Erythroblast (primary cell): ENCODE results near the gene XRCC4.

ENCODE experiments used
- DNase-seq, 2 experiments: peaks; one replicate each; lab custom pipeline; 2025; lab: John Stamatoyannopoulos, UW
- GATA1 ChIP-seq: IDR thresholded peaks from 2 replicates; pipeline ENCODE4 v1.6.1; 2011; ENCODE audit warnings: low read depth, mild to moderate bottlenecking, control low read depth, low read length, moderate library complexity
- POLR2A ChIP-seq: IDR thresholded peaks from 2 replicates; pipeline ENCODE4 v1.6.1; 2011; ENCODE audit warnings: mild to moderate bottlenecking, low read length

Gene XRCC4

DNA sequence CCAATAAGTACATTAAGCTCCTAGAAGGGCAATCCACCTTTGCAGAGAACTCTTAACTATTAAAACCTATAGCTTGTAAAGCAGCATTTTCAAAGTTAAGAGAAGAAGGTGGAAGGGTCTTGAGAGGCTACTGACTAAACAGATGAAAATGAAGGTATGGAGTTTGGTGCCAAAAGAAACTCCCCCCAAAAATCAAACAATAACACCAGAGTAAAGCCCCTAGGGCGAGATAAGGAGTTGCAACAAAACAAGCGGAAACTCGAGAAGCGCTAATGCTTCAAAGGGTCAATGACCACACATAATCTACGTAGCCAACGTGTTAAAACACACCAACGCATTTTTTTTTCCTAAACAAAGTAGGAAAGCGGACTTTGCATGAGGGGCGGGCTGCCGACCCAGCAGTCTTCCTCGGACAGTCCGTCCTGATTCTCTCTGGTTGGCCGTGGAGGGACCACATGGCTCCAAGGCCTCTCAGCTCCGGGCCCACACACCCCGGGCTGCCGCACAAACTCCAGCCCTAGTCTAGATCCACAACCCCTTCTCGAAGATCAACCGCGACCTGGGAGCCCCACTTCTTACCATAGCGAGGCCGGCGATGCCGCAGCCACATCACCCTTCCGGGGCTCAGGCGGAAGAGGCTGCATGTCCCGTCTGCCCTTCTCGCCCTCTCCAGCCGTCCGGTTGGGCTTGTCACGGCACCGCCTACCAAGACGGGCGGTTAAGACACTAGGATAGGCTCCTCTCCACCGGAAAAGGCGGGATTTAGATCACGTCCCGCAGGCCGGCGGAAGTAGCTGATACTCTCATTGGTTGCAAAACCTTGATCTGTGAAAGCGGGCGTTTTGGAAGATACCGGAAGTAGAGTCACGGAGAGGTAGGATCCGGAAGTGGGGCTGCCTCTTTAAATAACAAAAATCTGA lies at the start of gene XRCC4, which contains the start of gene TMEM167A:
Gene XRCC4, plus strand, starts transcription at position 806 of the 920 bp plus-strand sequence. CDS start 27,373 bp downstream, outside the sequence.
Gene TMEM167A, minus strand, starts transcription at position 653 of the 920 bp plus-strand sequence. Its CDS starts 71 bp downstream, at position 582.
- DNase-seq: peak; percentile 97 to 99
- TF ChIP-seq GATA1 (no peak), POLR2A (peak; percentile 95)

DNA sequence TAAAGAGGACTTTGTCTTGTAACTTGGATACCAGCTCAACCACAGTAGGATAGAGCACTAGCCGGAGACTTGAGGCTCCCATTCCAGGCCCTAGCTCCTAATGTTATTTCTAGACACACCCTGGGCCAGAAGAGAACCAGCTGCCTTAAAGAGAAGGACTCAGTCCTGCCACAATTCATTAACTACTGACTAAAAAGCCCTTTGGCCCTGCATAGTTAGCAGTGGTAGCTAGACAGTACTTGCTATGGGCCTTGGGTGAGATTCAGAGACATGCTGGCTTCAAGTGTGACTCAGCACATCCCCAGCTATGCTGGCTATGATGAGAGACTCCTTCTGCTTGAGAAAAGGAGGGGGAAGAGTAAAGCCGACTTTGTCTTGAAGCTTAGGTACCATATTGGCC lies 47.4 kb upstream of the XRCC4 start:
- DNase-seq: peak; percentile 19 to 36
- no peak for TF ChIP-seq POLR2A
- TF ChIP-seq GATA1: no peak

DNA sequence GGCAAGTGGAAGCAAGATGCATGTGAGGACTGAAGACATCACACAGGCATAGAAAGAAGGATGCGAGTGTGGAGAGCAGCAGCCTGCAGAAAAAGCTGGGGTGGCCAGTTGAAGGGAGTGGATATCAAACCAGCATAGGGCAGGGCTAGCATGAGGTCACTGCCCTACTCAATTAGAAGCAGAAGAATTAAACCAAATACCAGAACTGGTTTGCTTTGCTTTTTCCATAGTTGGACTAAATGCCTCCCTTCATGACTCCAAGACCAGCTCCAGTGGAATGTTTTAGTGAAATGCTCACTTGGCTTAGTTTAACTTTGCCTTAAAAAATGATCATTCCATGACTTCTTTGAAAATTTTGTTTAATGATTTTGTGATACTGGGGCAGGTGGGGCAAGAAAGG lies 46.0 kb upstream of the XRCC4 start:
- TF ChIP-seq POLR2A (no peak), GATA1 (no peak)

DNA sequence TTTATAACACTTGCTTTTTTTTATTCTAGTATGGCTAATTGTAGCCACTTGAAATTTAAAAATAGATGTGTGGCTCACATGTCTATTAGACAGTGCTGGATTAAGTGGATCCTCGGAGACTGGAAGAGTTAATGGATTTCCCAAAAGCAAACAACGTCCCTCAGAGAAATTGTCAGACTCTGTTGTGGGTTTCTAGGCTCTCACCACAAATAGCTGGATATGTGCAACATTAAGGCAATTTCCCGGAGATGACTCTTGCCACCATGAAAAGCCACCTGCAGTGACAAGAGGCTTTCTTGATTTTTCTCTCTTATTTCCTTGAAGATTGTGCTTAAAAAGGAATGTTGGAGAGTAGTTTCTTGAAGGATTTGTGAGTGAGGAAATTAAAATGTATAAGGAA lies 43.3 kb upstream of the XRCC4 start:
- TF ChIP-seq POLR2A: no peak
- no peak for TF ChIP-seq GATA1
- DNase-seq: no peak

More for the DNA sequence above, 46.0 kb upstream of the XRCC4 start:
- DNase-seq: no peak

DNA sequence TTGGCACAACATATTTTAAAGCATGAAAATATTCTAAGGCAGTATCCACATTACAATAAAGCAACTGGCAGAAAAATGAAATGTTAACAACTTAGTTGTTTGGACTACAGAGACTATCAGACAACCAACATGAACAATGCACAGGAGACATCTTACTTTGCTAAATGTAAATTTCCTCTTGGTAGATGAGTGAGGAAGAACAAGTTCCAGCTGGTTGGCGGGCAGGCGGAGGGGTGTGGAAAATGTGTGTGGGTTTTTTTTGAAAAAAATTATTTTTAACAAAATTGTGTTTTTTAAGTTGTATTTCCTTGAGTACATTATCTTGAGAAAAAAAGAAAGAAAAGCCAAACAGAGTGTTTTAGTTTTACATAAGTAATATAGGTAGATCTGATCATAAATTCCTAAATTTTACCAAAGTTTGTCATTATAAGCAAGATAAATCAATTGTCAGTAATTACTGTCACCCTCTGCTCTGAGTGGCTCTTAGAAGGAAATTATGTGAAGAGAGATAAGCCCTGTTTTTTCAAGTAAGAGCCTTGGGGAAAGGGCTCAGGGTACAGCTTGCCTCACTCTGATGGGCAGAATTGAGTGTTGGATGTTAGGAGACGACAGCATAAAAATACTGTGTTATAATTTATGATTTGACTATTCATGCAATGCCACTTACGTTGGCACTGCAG lies 42.7 kb upstream of the XRCC4 start:
- no peak for TF ChIP-seq POLR2A
- no peak for TF ChIP-seq GATA1
- no peak for DNase-seq

DNA sequence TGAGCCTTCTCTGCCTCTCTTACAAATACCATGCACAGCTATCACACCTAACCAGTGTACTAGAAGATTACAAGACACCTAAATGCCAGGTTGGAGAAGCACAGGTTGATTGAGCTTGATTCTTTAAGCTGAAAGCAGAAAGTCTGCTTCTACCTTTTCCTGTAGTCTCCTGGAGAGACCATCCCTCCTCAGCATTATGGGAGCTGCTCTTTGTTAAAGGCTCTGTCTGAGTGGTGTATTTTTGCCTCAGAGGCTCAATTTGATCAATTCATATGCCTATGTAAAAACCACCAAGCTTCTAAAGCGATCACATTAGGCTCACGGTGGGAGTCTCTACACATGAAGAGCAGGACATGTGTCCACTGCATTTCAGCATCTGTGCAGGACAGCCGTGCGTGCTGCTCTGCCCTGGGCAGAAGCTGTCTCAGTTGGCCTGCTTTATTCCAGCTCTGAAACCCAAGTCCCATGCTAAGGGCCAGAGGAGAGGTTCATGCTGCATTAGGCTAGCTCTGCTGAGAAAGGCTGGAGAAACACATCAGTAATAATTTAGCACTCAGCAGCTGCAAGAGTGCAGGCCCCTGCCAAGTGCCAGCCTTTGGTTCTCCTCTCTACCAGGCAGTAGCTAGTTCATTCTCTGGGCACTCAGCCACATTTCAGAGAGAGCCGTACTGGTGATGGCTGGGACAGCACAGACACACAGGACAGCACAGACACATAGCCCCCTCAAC lies 41.8 kb upstream of the XRCC4 start:
- TF ChIP-seq GATA1 (no peak), POLR2A (no peak)
- DNase-seq: no peak

DNA sequence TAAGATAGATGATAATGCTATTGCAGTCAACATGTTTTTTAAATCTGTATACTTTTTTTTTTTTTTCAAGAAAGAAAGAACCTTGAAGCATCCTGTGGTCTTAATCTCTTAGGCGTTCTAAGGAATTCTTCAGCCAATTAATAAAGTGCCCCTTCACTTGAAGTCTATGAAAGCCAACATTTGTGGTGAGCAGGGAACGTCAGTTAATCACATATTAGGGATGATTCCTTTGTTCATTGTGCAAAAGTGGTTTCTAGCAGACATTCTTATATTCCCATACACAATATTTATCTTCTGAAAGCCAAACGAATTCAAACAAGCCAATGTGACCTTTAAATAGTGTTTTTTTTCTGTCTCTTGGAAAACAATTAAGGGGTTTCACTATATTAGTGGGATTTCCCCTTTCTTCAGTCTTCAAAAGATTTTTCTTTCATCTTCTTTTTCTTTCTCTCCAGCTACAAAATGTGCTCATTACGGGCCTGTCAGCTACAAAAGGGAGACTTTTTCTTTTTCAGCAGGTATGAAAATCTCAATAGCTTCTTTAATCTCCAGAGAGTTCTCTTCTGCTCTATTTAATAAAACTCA lies 40.3 kb upstream of the XRCC4 start:
- no peak for DNase-seq
- TF ChIP-seq POLR2A (no peak), GATA1 (no peak)

DNA sequence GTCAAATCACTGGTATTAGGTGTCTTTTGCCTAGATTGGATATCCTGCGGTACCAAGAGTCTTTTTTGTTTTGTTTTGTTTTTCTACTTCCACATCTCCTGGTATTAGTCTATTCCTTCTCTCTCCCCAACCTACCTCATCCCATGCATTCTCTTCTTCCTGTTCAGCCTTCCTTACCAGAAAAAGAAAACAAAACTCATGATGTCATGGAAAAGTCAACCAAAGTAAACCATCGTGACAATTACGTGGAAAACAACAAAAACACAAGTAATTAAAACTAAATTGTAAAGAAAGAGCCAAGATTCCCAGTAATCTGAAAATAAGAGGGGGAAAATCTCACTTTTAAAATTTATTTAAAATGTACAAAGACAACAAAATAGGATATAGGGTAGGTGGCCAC lies 38.4 kb upstream of the XRCC4 start:
- no peak for DNase-seq
- no peak for TF ChIP-seq GATA1

DNA sequence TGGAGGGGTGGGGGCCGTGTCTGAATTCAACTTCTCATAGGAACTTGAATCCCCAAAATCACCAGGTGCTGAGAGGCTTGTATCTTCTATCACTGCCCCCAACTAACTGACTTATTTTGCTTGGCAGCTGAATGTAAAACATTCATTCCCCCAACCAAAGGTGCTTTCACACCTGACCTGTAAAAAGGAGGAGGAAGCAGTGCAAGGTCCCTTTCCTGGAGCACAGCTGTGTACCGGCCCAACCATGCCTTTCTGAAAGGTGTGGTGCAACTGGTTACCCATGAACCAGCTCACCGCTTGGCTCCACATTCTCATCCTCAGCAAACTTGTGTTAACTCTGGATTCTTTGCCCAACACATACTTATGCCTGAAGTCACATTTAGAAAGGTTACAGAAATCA lies 34.8 kb upstream of the XRCC4 start:
- TF ChIP-seq POLR2A (no peak), GATA1 (no peak)
- DNase-seq: no peak

DNA sequence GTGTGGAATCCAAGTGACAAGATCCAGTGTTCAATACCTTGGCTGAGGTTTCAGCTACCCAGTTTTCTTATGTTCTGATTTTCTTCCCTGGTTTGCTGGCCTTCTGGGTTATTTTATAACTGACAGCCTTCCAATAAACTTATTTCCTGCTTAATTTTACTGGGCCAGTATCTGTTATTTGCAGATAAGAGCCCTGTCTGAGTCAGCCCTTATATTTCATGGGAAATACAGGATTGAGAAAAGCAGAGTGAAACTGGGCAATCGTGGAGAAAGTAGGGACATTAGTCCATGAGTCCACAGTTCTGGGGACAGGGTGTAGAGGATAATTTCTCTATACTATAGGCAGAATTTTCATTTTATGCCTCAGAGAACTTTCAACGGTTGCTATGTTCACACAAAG lies 32.4 kb upstream of the XRCC4 start:
- TF ChIP-seq POLR2A (no peak), GATA1 (no peak)

DNA sequence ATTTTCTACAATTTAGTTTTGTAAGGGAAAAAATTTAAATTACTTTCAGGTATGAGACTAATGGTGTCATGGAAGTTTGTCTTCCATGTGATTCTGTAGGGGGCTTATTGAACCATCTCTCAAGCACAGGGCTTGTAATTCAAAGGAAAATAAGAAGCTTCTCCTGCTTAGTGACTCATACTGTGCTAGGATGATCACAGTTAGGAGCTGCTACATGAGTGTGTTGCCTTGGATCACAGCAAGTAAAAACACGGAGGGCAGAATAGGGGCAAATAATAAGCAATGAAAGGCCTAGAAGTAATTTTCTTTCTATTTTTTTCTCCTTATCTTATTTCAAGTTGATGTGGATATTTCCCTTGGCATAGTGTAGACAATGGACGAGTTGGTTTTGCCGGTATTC lies 29.1 kb upstream of the XRCC4 start:
- TF ChIP-seq POLR2A: no peak
- no peak for TF ChIP-seq GATA1
- DNase-seq: no peak

More for the DNA sequence above, 32.4 kb upstream of the XRCC4 start:
- peak in 1 of 2 experiments; percentile 10 for DNase-seq

DNA sequence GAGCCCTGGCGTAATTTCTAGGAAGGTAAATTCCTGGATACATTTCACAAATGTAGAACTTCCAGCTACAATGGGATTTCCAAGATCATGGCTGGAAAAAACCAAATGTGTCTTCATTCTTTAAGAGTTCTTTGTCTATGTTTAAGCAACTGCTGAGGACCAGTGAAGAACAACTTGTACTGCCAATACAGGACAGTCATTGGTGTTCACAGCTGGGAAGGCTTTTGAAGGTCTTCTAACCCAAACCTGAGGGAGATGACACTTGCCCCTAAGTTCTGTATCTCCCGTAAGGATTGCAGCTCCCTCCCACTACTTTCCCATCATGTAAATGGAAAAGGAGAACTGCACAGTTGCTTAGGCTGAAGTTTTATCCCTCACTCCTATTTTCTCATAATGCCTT lies 28.5 kb upstream of the XRCC4 start:
- DNase-seq: no peak
- TF ChIP-seq GATA1: no peak
- TF ChIP-seq POLR2A: no peak

DNA sequence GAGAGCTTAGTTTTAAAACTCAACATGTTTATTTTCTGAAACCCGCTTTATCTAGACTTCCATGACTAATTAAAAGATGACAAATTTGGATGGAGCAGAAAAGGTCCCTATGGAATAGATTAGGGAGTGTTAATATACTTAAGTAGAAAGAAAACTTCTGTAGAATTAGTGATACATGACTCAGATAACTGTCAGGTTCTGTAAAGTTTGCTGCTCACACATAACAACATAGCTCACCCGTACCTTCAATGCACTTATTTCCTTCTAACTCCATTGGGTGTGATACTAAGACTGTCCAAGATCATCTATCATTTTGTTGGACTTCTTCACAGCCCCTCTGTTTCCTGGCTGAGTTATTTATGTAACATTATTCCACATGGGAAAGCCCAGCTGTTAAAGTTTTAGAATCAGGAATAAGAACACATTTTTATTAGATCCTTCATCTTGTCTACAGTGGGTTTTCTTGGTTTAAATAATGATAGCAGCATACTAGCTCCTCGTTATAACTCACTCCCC lies 27.9 kb upstream of the XRCC4 start:
- no peak for DNase-seq
- TF ChIP-seq GATA1 (no peak), POLR2A (no peak)
